ENCODE data around the gene RNU6-9.

RNU6-9 gene

DNA sequence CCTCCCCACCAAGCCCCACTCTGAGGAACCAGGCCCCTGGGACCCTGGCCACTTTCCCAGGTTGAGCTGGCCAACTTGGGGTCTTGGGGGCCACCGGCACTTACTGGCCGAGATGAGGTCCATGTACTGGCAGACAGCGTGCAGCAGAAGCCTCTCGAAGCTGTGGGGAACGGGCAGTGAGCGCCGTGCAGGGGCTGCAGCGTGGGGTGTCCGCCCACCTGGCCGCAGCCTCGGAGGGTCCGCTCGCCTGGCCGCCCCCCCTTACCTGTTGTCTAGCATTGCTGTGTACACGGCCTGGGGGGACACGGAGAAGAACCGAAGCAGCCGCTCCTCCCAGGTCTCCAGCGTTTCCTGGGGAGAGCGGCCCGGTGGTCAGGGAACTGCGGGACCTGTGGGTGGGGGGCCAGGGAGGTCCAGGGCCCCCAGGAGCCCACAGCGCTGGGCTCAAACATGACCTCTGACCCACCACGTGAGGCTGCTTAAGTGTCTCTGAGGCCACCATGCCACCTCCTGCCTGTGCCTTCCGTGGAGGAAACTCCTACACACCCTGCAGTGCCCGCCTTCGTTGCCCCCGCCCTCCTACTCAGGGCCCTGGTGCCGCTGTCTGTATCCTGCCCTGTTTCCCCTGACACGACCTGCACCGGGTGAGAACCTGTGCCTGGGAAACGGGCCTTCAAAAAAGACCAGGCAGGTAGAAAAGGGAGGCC is 6.2 kb downstream of the RNU6-9 start:
- peaks cover 88% of the 10 kb centered on the region for H3K36me3 ChIP-seq
- peak overlapping the region; percentile 43 for H3K27ac ChIP-seq
- no peaks in the 10 kb centered on the region for H3K9me3 ChIP-seq
- TF ChIP-seq, protein P1, sequence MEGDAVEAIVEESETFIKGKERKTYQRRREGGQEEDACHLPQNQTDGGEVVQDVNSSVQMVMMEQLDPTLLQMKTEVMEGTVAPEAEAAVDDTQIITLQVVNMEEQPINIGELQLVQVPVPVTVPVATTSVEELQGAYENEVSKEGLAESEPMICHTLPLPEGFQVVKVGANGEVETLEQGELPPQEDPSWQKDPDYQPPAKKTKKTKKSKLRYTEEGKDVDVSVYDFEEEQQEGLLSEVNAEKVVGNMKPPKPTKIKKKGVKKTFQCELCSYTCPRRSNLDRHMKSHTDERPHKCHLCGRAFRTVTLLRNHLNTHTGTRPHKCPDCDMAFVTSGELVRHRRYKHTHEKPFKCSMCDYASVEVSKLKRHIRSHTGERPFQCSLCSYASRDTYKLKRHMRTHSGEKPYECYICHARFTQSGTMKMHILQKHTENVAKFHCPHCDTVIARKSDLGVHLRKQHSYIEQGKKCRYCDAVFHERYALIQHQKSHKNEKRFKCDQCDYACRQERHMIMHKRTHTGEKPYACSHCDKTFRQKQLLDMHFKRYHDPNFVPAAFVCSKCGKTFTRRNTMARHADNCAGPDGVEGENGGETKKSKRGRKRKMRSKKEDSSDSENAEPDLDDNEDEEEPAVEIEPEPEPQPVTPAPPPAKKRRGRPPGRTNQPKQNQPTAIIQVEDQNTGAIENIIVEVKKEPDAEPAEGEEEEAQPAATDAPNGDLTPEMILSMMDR (IDR thresholded peaks at IDR 0.05), result no peak
- no peaks in the 10 kb centered on the region for H3K27me3 ChIP-seq
- H3K4me3 ChIP-seq (ENCODE audit: low read depth in 1 of 2, low read length in 1 of 2), result no peak overlapping the region
- H3K4me1 ChIP-seq (ENCODE audit: control insufficient read depth in 1 of 2, insufficient read depth in 1 of 2, low read depth in 1 of 2, low read length in 1 of 2), result peaks cover 6 to 21% of the 10 kb centered on the region in 2 experiments

DNA sequence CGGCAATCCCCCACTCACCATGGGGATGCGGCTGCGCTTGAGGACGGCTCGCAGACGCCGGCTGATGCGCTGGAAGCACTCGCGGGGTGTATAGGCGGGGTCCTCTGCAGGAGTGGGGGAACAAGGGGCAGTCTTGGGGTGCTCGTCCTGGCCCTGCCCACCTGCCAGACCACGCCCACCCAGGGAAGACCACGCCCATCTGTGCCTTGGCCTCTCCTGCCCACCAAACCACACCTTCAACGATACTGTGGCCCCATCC is 6.7 kb downstream of the RNU6-9 start:
- Histone ChIP-seq H3K9me3 (no peaks in the 10 kb centered on the region), H3K4me3 (ENCODE audit: low read depth in 1 of 2, low read length in 1 of 2) (no peak overlapping the region), H3K27ac (peak overlapping the region; percentile 43), H3K36me3 (peaks cover 92% of the 10 kb centered on the region), H3K4me1 (ENCODE audit: control insufficient read depth in 1 of 2, insufficient read depth in 1 of 2, low read depth in 1 of 2, low read length in 1 of 2) (peaks cover 6 to 20% of the 10 kb centered on the region in 2 experiments), H3K27me3 (no peaks in the 10 kb centered on the region)
- TF ChIP-seq, protein P1 (IDR thresholded peaks at IDR 0.05), result no peak

DNA sequence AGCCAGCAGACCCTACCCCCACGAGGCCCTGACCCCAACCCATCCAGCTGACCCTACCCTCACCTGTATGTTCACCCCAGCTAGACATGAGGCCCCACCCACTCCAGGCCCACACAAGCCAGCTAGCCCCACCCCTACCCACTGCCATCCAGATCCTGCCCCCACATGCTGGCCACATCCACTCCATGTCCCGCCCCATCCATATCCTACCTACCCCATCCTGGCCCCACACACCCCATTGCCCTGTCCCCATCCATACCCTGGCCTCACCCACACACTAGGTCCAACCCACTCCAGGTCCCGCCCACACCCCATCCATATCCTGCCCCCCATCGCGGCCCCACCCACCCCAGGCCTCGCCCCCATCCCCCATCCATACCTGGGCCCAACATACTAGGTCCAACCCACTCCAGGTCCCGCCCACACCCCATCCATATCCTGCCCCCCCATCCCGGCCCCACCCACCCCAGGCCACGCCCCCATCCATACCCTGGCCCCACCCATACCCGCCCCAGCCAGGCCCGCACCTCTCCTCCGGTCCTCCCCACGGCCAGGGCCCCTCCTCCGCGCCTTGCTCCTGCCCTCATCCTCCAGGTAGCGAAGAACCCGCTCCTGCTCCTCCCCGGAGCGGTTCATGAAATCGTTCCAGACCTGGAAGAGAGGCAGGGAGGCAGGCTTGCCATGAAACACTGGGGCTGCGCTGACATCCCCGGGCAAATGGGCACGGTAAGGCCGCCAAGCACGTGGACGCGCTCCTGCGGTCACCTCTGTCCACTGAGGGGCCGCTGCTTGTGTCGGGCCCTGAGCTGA is 7.2 kb downstream of the RNU6-9 start:
- Histone ChIP-seq H3K4me1 (ENCODE audit: control insufficient read depth in 1 of 2, insufficient read depth in 1 of 2, low read depth in 1 of 2, low read length in 1 of 2) (peaks cover 6 to 20% of the 10 kb centered on the region in 2 experiments), H3K9me3 (no peaks in the 10 kb centered on the region), H3K27me3 (no peaks in the 10 kb centered on the region), H3K27ac (peak overlapping the region; percentile 43), H3K36me3 (peaks cover 91% of the 10 kb centered on the region), H3K4me3 (ENCODE audit: low read depth in 1 of 2, low read length in 1 of 2) (no peak overlapping the region)
- TF ChIP-seq, protein P1 (IDR thresholded peaks at IDR 0.05), result no peak

DNA sequence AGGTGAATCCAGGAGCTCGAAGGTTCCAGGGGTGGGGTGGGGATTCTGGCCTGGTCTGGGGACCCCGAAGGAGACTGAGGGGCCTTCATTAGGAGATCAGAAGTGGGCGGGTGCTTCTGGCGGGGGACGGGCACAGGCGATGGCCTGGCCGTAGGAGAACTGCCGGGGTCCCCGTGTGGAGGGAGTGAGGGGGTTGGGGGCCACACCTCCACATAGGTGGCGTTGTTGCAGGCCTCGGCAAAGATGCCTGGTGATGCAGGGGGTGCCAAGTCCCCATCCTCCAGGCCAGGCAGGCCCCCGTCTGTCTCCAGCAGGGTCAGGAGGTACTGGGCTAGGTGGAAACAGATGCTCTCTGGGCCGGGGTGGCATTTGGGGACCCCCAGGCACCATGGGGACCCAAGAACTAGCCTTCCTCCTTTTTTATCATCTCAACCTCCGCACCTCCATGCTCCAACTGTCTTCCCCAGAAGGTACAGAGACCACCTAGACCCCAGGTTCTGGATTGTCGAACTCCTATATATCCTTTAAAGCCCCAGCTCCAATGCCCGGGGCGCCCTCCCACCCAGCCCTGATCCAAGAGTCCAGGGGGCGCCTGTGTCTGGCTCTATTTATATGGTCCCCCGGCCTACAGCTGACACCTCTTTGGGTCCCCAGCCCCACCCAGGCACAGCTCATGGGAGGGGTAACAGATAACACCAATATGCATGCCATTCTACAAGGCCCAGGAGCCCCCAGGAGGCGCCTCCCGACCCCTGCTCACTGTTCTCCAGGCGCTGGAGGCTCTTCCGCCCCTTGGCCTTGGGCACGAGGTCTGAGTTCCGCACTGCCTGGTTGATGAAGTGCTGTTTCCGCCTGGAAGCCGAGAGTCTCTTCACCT is 8.2 kb downstream of the RNU6-9 start:
- H3K27ac ChIP-seq, result peak overlapping the region; percentile 36
- peaks cover 82% of the 10 kb centered on the region for H3K36me3 ChIP-seq

DNA sequence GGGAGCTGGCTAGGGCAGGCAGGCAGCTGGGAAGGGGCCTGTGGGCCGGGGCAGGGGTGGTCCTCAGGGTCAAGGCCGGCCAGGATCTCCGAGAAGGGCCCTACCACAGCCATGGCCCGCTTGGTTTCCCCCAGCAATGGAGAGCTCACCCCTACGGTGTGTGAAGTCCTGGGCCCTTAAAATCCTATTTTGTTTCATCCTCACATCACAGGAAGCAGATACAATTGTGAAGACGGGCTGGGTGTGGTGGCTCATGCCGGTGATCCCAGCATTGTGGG is 8.7 kb downstream of the RNU6-9 start:
- H3K27ac ChIP-seq, result peak overlapping the region; percentile 13
- no peak overlapping the region for H3K4me3 ChIP-seq (ENCODE audit: low read depth in 1 of 2, low read length in 1 of 2)
- TF ChIP-seq, protein P1 (IDR thresholded peaks at IDR 0.05), result no peak
- no peaks in the 10 kb centered on the region for H3K27me3 ChIP-seq
- H3K4me1 ChIP-seq (ENCODE audit: control insufficient read depth in 1 of 2, insufficient read depth in 1 of 2, low read depth in 1 of 2, low read length in 1 of 2), result peaks cover 22 to 33% of the 10 kb centered on the region in 2 experiments
- peaks cover 76% of the 10 kb centered on the region for H3K36me3 ChIP-seq
- H3K9me3 ChIP-seq, result no peaks in the 10 kb centered on the region

More for the DNA sequence above, 8.2 kb downstream of the RNU6-9 start:
- Histone ChIP-seq H3K4me3 (ENCODE audit: low read depth in 1 of 2, low read length in 1 of 2) (no peak overlapping the region), H3K4me1 (ENCODE audit: control insufficient read depth in 1 of 2, insufficient read depth in 1 of 2, low read depth in 1 of 2, low read length in 1 of 2) (peaks cover 16 to 27% of the 10 kb centered on the region in 2 experiments), H3K9me3 (no peaks in the 10 kb centered on the region), H3K27me3 (no peaks in the 10 kb centered on the region)
- TF ChIP-seq, protein P1 (IDR thresholded peaks at IDR 0.05), result no peak

Measured in neutrophil (primary cell).